CD4-positive, alpha-beta memory T cell (primary cell): ENCODE results near the gene EDEM3. TPM values are rescaled to one million over a fixed set of nuclear protein-coding genes. Genes with fewer than 3 reads are reported as not detected.

Experiments
- CTCF ChIA-PET: fragments of 350-600 bp; sonication (Branson Sonifier 250); formaldehyde crosslinking; loops from one replicate; lab custom pipeline; 2021; ENCODE audit warnings: inconsistent platforms; ENCODE audit not compliant: partially characterized antibody; lab: Charles Lee
- POLR2A ChIA-PET: fragments of 350-600 bp; sonication (Branson Sonifier 250); formaldehyde crosslinking; loops from one replicate; lab custom pipeline; 2021; ENCODE audit not compliant: partially characterized antibody; lab: Charles Lee
- DNase-seq, 5 donors: peaks; one replicate each; pipeline versions ENCODE4 v3.0.0 to v3.0.0-alpha.2; 2020 to 2022; ENCODE audit warnings: mixed read lengths in 1 of 5
- H3K27ac ChIP-seq: one replicate; pipeline ENCODE4 v1.7.0; 2013; ENCODE audit warnings: low read depth, low read length
- H3K27me3 ChIP-seq: 2 replicates; pipeline ENCODE4 v1.7.0; 2013; ENCODE audit warnings: mild to moderate bottlenecking, low read length, moderate library complexity; ENCODE audit not compliant: insufficient read depth
- H3K36me3 ChIP-seq: 2 replicates; pipeline ENCODE4 v1.7.0; 2013; ENCODE audit warnings: mild to moderate bottlenecking, low read length, moderate library complexity; ENCODE audit not compliant: insufficient read depth
- H3K4me1 ChIP-seq: 2 replicates; pipeline ENCODE4 v1.7.0; 2013; ENCODE audit warnings: mild to moderate bottlenecking, low read length, moderate library complexity; ENCODE audit not compliant: insufficient read depth
- H3K4me3 ChIP-seq, 2 donors: one replicate each; pipeline ENCODE4 v1.7.0; 2013; ENCODE audit warnings: low read length in 2 of 2, mild to moderate bottlenecking in 1 of 2
- H3K9me3 ChIP-seq, 2 donors: one replicate each; pipeline ENCODE4 v1.7.0; 2013; ENCODE audit warnings: low read length in 2 of 2, control low read depth in 1 of 2; ENCODE audit not compliant: control insufficient read depth in 1 of 2
- H3K27ac Mint-ChIP-seq, 7 donors: one replicate each; pipeline ENCODE4 v1.8.0; 2020 to 2021; ENCODE audit warnings: mixed read lengths in 7 of 7, mild to moderate bottlenecking in 6 of 7, inconsistent platforms in 3 of 7, moderate library complexity in 3 of 7
- H3K27me3 Mint-ChIP-seq, 2 donors: one replicate each; pipeline ENCODE4 v1.8.0; 2020 to 2021; ENCODE audit warnings: mixed read lengths in 2 of 2
- H3K36me3 Mint-ChIP-seq, 2 donors: one replicate each; pipeline ENCODE4 v1.8.0; 2020 to 2021; ENCODE audit warnings: mixed read lengths in 2 of 2, inconsistent platforms in 1 of 2, mild to moderate bottlenecking in 1 of 2
- H3K4me1 Mint-ChIP-seq, 4 donors: one replicate each; pipeline ENCODE4 v1.8.0; 2020 to 2021; ENCODE audit warnings: mixed read lengths in 4 of 4, mild to moderate bottlenecking in 1 of 4
- H3K4me3 Mint-ChIP-seq, 8 donors: one replicate each; pipeline ENCODE4 v1.8.0; 2020 to 2021; ENCODE audit warnings: mixed read lengths in 8 of 8, mild to moderate bottlenecking in 7 of 8, moderate library complexity in 6 of 8, inconsistent platforms in 3 of 8
- H3K9me3 Mint-ChIP-seq, 8 donors: one replicate each; pipeline ENCODE4 v1.8.0; 2020 to 2021; ENCODE audit warnings: mixed read lengths in 8 of 8, mild to moderate bottlenecking in 5 of 8, inconsistent platforms in 3 of 8, moderate library complexity in 1 of 8
- intact Hi-C: fragments of 100-400 bp; cut with micrococcal nuclease; formaldehyde crosslinking; loops from one replicate; pipeline ENCODE4 v1.15.1; 2023
- polyA plus RNA-seq, 2 donors: library from polyadenylated mRNA; unstranded; fragments of 300-500 nt; fragmentation: Illumina TruSeq; gene quantifications; one replicate each; pipeline ENCODE4 v1.2.3, GENCODE V29; 2021
- total RNA-seq, 2 experiments: library from RNA; stranded (reverse); gene quantifications; one replicate each; pipeline ENCODE4 v1.2.3, GENCODE V29; 2021

EDEM3 gene
- total and polyA plus RNA-seq, 4 experiments from 2014 or later, result 8.5 to 61.7 (median 36.1) TPM

GRCh38 chr1:184800876-184801275, 46.2 kb upstream of the EDEM3 start:
- Histone ChIP-seq H3K4me1 (no peaks in the 10 kb centered on the region), H3K27ac (no peak overlapping the region), H3K36me3 (peaks cover 10% of the 10 kb centered on the region), H3K4me3 (no peak overlapping the region), H3K9me3 (no peaks in the 10 kb centered on the region), H3K27me3 (no peaks in the 10 kb centered on the region)
- intact Hi-C loops, result loop anchor here (10.0 kb wide), 1 partner anchor 1414 kb away; no protein-coding TSS in a partner anchor
- Mint-ChIP-seq H3K27ac (no peak overlapping the region), H3K36me3 (peaks cover 50 to 64% of the 10 kb centered on the region in 2 donors), H3K9me3 (no peaks in the 10 kb centered on the region), H3K4me3 (no peak overlapping the region), H3K4me1 (peaks cover 4 to 6% (median 5%) of the 10 kb centered on the region in 4 donors), H3K27me3 (no peaks in the 10 kb centered on the region)
- no peak for DNase-seq
- CTCF ChIA-PET, result interaction anchor here (3.2 kb wide), 1 partner anchor 181 kb away, joined by 18 read pairs; no protein-coding TSS in a partner anchor
- POLR2A ChIA-PET, result no interaction called here

DNA sequence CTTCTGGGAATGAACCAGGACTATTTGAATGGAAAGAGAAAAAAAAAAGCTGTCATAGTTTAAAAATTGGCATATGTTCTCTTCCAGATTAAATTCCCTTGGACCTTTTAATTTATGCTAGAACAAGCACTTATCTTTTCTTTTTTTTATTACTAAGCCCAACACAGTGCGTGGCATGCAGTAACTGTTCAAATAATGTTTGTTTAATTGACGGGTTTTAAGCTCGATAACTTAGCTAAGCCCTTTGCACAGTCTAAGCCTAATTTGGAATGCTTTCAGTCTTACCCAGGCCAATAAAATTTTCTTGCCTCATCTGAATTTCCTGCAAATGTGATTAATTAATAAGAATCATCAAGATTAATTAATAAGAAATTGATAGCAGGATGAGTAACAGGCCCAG, 39.3 kb upstream of the EDEM3 start:
- H3K9me3 ChIP-seq, result no peaks in the 10 kb centered on the region
- H3K36me3 ChIP-seq, result peaks cover 6% of the 10 kb centered on the region
- H3K27ac Mint-ChIP-seq, result no peak overlapping the region
- peaks cover 52 to 61% of the 10 kb centered on the region in 2 donors for H3K36me3 Mint-ChIP-seq
- H3K27me3 ChIP-seq, result no peaks in the 10 kb centered on the region
- no peaks in the 10 kb centered on the region for H3K27me3 Mint-ChIP-seq
- H3K4me1 ChIP-seq, result peaks cover 7% of the 10 kb centered on the region
- no peak overlapping the region for H3K4me3 ChIP-seq
- H3K4me3 Mint-ChIP-seq, result no peak overlapping the region
- DNase-seq, result no peak
- POLR2A ChIA-PET, result interaction anchor here (0.5 kb wide), 1 partner anchor 1597 kb away, joined by 3 read pairs; no protein-coding TSS in a partner anchor
- H3K27ac ChIP-seq, result no peak overlapping the region
- peaks cover 0 to 11% (median 4%) of the 10 kb centered on the region in 4 donors for H3K4me1 Mint-ChIP-seq
- intact Hi-C loops, result no loop called here
- CTCF ChIA-PET, result interaction anchor here (0.8 to 4.3 kb wide), 5 partner anchors 9 to 189 kb away, joined by 3 to 28 read pairs (median 3); partner anchors contain the start of gene EDEM3
- no peaks in the 10 kb centered on the region for H3K9me3 Mint-ChIP-seq

GRCh38 chr1:184792450-184792969, 37.9 kb upstream of the EDEM3 start:
- peak overlapping the region in 1 of 7 donors; percentile 47 for H3K27ac Mint-ChIP-seq
- peaks cover 7% of the 10 kb centered on the region for H3K4me1 ChIP-seq
- no peaks in the 10 kb centered on the region for H3K27me3 Mint-ChIP-seq
- no peaks in the 10 kb centered on the region for H3K9me3 ChIP-seq
- ChIA-PET CTCF (interaction anchor here (1.4 to 1.5 kb wide), 2 partner anchors 13 to 14 kb away, joined by 6 to 7 read pairs; no protein-coding TSS in a partner anchor), POLR2A (no interaction called here)
- peaks cover 51 to 63% of the 10 kb centered on the region in 2 donors for H3K36me3 Mint-ChIP-seq
- H3K36me3 ChIP-seq, result peaks cover 6% of the 10 kb centered on the region
- H3K4me1 Mint-ChIP-seq, result peaks cover 0 to 11% (median 4%) of the 10 kb centered on the region in 4 donors
- H3K4me3 Mint-ChIP-seq, result no peak overlapping the region
- no peaks in the 10 kb centered on the region for H3K27me3 ChIP-seq
- no peak overlapping the region for H3K27ac ChIP-seq
- no peak for DNase-seq
- intact Hi-C loops, result no loop called here
- no peak overlapping the region for H3K4me3 ChIP-seq
- no peaks in the 10 kb centered on the region for H3K9me3 Mint-ChIP-seq

DNA sequence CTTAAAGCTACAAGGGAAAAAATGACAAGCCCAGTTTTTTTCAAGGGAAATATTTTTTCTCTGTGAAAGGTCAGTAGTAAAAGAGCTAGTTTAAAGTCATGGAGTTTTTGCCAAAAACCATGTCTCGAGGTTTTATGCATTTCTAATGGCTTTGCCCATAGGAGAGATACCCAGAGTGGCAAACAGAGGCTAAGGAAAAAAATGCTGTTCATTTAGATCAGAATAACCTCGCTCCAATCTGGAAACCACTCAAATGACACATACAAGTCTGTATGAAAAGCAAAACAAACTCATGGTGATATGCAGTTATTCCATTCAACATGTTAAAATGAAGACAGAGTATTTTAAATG, 36.9 kb upstream of the EDEM3 start:
- Histone ChIP-seq H3K36me3 (peaks cover 6% of the 10 kb centered on the region), H3K27me3 (no peaks in the 10 kb centered on the region), H3K9me3 (no peaks in the 10 kb centered on the region), H3K27ac (no peak overlapping the region), H3K4me3 (no peak overlapping the region), H3K4me1 (peaks cover 7% of the 10 kb centered on the region)
- Mint-ChIP-seq H3K9me3 (peaks cover 0 to 4% (median 0%) of the 10 kb centered on the region in 8 donors), H3K27me3 (no peaks in the 10 kb centered on the region), H3K27ac (no peak overlapping the region), H3K4me3 (no peak overlapping the region), H3K36me3 (peaks cover 50 to 66% of the 10 kb centered on the region in 2 donors), H3K4me1 (peaks cover 0 to 16% (median 4%) of the 10 kb centered on the region in 4 donors)
- intact Hi-C loops, result no loop called here
- ChIA-PET CTCF (interaction anchor here (0.8 to 1.5 kb wide), 3 partner anchors 14 to 22 kb away, joined by 3 to 7 read pairs (median 6); no protein-coding TSS in a partner anchor), POLR2A (interaction anchor here (0.7 kb wide), 1 partner anchor 42 kb away, joined by 4 read pairs; no protein-coding TSS in a partner anchor)
- no peak for DNase-seq

GRCh38 chr1:184790642-184791549, 36.2 kb upstream of the EDEM3 start:
- peaks cover 0 to 4% (median under 1%) of the 10 kb centered on the region in 8 donors for H3K9me3 Mint-ChIP-seq
- CTCF ChIA-PET, result interaction anchor here (0.8 to 1.5 kb wide), 3 partner anchors 14 to 22 kb away, joined by 3 to 7 read pairs (median 6); no protein-coding TSS in a partner anchor
- Histone ChIP-seq H3K36me3 (peaks cover 2% of the 10 kb centered on the region), H3K9me3 (no peaks in the 10 kb centered on the region), H3K4me1 (peaks cover 7% of the 10 kb centered on the region), H3K27ac (no peak overlapping the region), H3K27me3 (no peaks in the 10 kb centered on the region), H3K4me3 (no peak overlapping the region)
- H3K36me3 Mint-ChIP-seq, result peaks cover 44 to 64% of the 10 kb centered on the region in 2 donors
- intact Hi-C loops, result no loop called here
- no peaks in the 10 kb centered on the region for H3K27me3 Mint-ChIP-seq
- no peak overlapping the region for H3K4me3 Mint-ChIP-seq
- peaks cover 0 to 17% (median 4%) of the 10 kb centered on the region in 4 donors for H3K4me1 Mint-ChIP-seq
- POLR2A ChIA-PET, result interaction anchor here (0.7 kb wide), 1 partner anchor 41 kb away, joined by 4 read pairs; no protein-coding TSS in a partner anchor
- no peak for DNase-seq
- no peak overlapping the region for H3K27ac Mint-ChIP-seq

GRCh38 chr1:184789884-184790283, 35.2 kb upstream of the EDEM3 start:
- Histone ChIP-seq H3K4me1 (peaks cover 7% of the 10 kb centered on the region), H3K27ac (no peak overlapping the region), H3K36me3 (no peaks in the 10 kb centered on the region), H3K27me3 (no peaks in the 10 kb centered on the region), H3K9me3 (no peaks in the 10 kb centered on the region), H3K4me3 (no peak overlapping the region)
- no peak for DNase-seq
- intact Hi-C loops, result no loop called here
- Mint-ChIP-seq H3K4me1 (peaks cover 0 to 13% (median 4%) of the 10 kb centered on the region in 4 donors), H3K9me3 (peaks cover under 1 to 12% (median 6%) of the 10 kb centered on the region in 8 donors), H3K27me3 (no peaks in the 10 kb centered on the region), H3K36me3 (peaks cover 47 to 68% of the 10 kb centered on the region in 2 donors), H3K27ac (no peak overlapping the region), H3K4me3 (no peak overlapping the region)
- ChIA-PET CTCF (interaction anchor here (0.7 kb wide), 1 partner anchor 70 kb away, joined by 4 read pairs; no protein-coding TSS in a partner anchor), POLR2A (no interaction called here)
